HG03060 (cell line): ENCODE measurements around the gene ALKBH6.

Experiments used
- ATAC-seq: cut with Tn5 transposase; IDR thresholded peaks from one replicate; pipeline ENCODE4 v1.9.1; 2021; ENCODE audit warnings: low read depth, moderate number of reproducible peaks; ENCODE audit not compliant: unreplicated experiment

Gene ALKBH6

GRCh38 chr19:36031308-36031707 is 17.3 kb upstream of the ALKBH6 start:
- ATAC-seq, result no peak

GRCh38 chr19:36030264-36031148 is 16.5 kb upstream of the ALKBH6 start:
- no peak for ATAC-seq

GRCh38 chr19:36028313-36029041 is 14.5 kb upstream of the ALKBH6 start:
- no peak for ATAC-seq

GRCh38 chr19:36027696-36028095 is 13.7 kb upstream of the ALKBH6 start:
- ATAC-seq, result no peak

GRCh38 chr19:36026091-36026876 is 12.3 kb upstream of the ALKBH6 start:
- no peak for ATAC-seq

GRCh38 chr19:36025541-36025940 is 11.5 kb upstream of the ALKBH6 start:
- no peak for ATAC-seq

GRCh38 chr19:36023432-36023831 is 9.4 kb upstream of the ALKBH6 start:
- ATAC-seq, result no peak

GRCh38 chr19:36019061-36019670 is 5.2 kb upstream of the ALKBH6 start:
- no peak for ATAC-seq

GRCh38 chr19:36013280-36014011 is 567 bp downstream of the ALKBH6 start:
- ATAC-seq, result no peak

GRCh38 chr19:36010402-36010801 is 3.6 kb downstream of the ALKBH6 start:
- no peak for ATAC-seq

- no peak for ATAC-seq
Measured at GRCh38 chr19:36009633-36010379, 4.2 kb downstream of the ALKBH6 start.

GRCh38 chr19:36009220-36009619 is 4.8 kb downstream of the ALKBH6 start:
- ATAC-seq, result no peak

GRCh38 chr19:36008336-36008978 is 5.6 kb downstream of the ALKBH6 start, which contains the start of gene SYNE4:
Gene SYNE4, minus strand, starts transcription at chr19:36008813. Its CDS starts 132 bp downstream, at chr19:36008681.
- no peak for ATAC-seq

- no peak for ATAC-seq
Measured at GRCh38 chr19:36006955-36007354, 7.1 kb downstream of the ALKBH6 start.

GRCh38 chr19:36003284-36003683 is 10.7 kb downstream of the ALKBH6 start:
- no peak for ATAC-seq

- no peak for ATAC-seq
Measured at GRCh38 chr19:36001605-36002004, 12.4 kb downstream of the ALKBH6 start.

- ATAC-seq, result no peak
Measured at GRCh38 chr19:35996777-35997176, 17.2 kb downstream of the ALKBH6 start.
